HG03025 (cell line): ENCODE data around the gene NHERF2.
A peak's percentile ranks its signal among the peaks of the same experiment; 100 is the strongest.

Experiments used
- ATAC-seq: cut with Tn5 transposase; IDR thresholded peaks from one replicate; pipeline ENCODE4 v1.9.1; 2021; ENCODE audit warnings: mild to moderate bottlenecking, moderate library complexity; ENCODE audit not compliant: unreplicated experiment, low FRiP score

NHERF2 gene

GRCh38 chr16:2026461-2027023, at the start of gene NHERF2:
NHERF2 (plus strand) TSS chr16:2026902; CDS start chr16:2027006, 104 bp downstream.
- no peak for ATAC-seq

GRCh38 chr16:1976951-1977874, 49.5 kb upstream of the NHERF2 start:
- no peak for ATAC-seq

- no peak for ATAC-seq
Measured at GRCh38 chr16:1977875-1978268, 48.8 kb upstream of the NHERF2 start.

- ATAC-seq = no peak
Measured at GRCh38 chr16:1978476-1979120, 48.1 kb upstream of the NHERF2 start.

GRCh38 chr16:1979271-1980029, 47.3 kb upstream of the NHERF2 start:
- no peak for ATAC-seq

- no peak for ATAC-seq
Measured at GRCh38 chr16:1980030-1980769, 46.5 kb upstream of the NHERF2 start.

GRCh38 chr16:1980770-1981087, 46.0 kb upstream of the NHERF2 start:
- ATAC-seq = no peak

- no peak for ATAC-seq
Measured at GRCh38 chr16:1981398-1981836, 45.3 kb upstream of the NHERF2 start, which contains the start of gene NOXO1. NOXO1 (minus strand) TSS chr16:1981469; CDS start chr16:1981179, 290 bp downstream.

- no peak for ATAC-seq
Measured at GRCh38 chr16:1982013-1982433, 44.7 kb upstream of the NHERF2 start.

GRCh38 chr16:1982991-1983543, 43.6 kb upstream of the NHERF2 start:
- no peak for ATAC-seq

GRCh38 chr16:1983544-1984346, 43.0 kb upstream of the NHERF2 start, which contains the start of gene GFER:
GFER (plus strand) TSS chr16:1984193; CDS start chr16:1984219, 26 bp downstream.
- peak; percentile 72 for ATAC-seq

GRCh38 chr16:1984347-1985225, 42.1 kb upstream of the NHERF2 start:
- peak; percentile 6 for ATAC-seq

- no peak for ATAC-seq
Measured at GRCh38 chr16:1985466-1986150, 41.1 kb upstream of the NHERF2 start.

- ATAC-seq = no peak
Measured at GRCh38 chr16:1987198-1987597, 39.5 kb upstream of the NHERF2 start.

- no peak for ATAC-seq
Measured at GRCh38 chr16:1989209-1990100, 37.2 kb upstream of the NHERF2 start, which contains the start of gene SYNGR3. SYNGR3 (plus strand) TSS chr16:1989970; CDS start chr16:1990103, 133 bp downstream.

- ATAC-seq = no peak
Measured at GRCh38 chr16:1990101-1990350, 36.7 kb upstream of the NHERF2 start.
